Heart left ventricle (tissue), 13 donors: ENCODE measurements around the gene OBP2A.

Experiments used
- CTCF ChIP-seq, 12 donors: fragments of 200-600 bp; sonication (generic) in 4 of 12; IDR thresholded peaks; one replicate each; pipeline versions ENCODE4 v1.5.0 to v1.8.0; 2018 to 2022; ENCODE audit warnings: antibody characterized with exemption in 12 of 12, mild to moderate bottlenecking in 5 of 12
- POLR2A ChIP-seq, 2 donors: fragments of 450-650 bp; IDR thresholded peaks; one replicate each; pipeline ENCODE4 v1.6.1; 2017; ENCODE audit warnings: antibody characterized with exemption in 2 of 2, mild to moderate bottlenecking in 2 of 2, moderate library complexity in 2 of 2
- donor health status: ischemic (EF 13 %, LVEDD 7.1; RV severe dilation, severe dysfunction).
- donor health status: DM: no; HTN: yes; CAD: no.
- donor health status: DM: no; HTN: no; CAD: no.
- donor health status: ischemic (EF 25% LVEDD 6.9; RV normal size, moderate dysfunction).
- donor health status: ischemic (EF 25% LVEDD 5.7; RV mildly dilated, moderate dysfunction).
- donor health status: ischemic (EF 35%, LVEDD 5.7; RV mildly dilated, moderate dysfunction).
- donor health status: nonischemic (EF 11% LVEDD 7.7; RV severe dilation, severe dysfunction).
- donor health status: DM: yes; HTN: yes; CAD: no.
- donor health status: PGD.
- donor health status: ischemic (EF 29% LVEDD 5.4; RV normal size, mild dysfunction).
- donor health status: nonischemic (EF 23%, LVEDD 6.1; RV moderate dilation, normal function).

GRCh38 chr9:135562235-135562745, 16.4 kb downstream of the OBP2A start:
- TF ChIP-seq CTCF (IDR thresholded peaks at IDR 0.05) (no peak), POLR2A (IDR thresholded peaks at IDR 0.05) (no peak)
